ENCODE results near the gene ANO8.

ANO8 gene

DNA sequence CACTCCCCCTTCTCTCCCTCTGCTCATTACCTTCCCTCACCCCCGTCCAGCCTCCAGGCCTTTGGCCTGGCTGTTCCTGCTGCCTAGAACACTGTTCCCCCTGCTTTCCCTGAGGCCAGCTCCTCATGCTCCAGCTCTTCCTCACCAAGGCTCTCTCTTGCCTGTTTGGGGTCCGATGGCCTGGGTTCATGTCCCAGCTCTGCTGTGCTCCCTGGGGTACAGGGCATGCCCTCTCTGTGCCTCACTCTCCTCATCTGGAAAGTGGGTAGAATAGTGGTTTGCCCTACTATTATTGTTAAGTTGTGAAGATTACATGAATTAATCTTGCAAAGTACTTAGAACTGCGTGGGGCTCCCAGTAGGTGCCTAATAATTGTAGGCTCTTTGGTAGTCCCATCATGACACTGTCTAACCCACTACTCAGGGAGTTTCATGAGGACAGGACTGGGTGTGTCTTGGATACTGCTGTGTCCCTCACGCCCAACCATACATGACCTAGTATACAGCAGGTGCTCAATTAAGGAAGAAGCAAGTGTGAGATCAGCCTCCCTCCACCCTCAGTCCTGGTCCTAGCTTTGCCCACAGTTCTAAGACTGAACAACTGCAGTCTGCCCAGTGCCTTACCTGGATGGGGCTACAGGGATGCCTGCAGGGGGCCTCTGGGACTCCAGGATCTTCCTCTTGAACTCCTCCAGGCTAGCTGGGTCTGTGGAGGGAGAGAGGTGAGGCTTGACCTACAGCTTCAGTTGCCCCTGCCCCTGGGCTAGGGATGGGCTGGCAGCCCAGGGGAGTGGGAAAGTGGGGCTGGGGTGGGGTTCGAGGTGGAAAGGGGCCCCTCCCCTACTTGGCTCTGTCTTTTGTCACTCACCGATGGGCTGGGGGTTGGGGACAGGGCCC, 25.5 kb upstream of the ANO8 start:
- Histone ChIP-seq H3K4me3 (ENCODE audit: low read length in 2 of 2) (no peak overlapping the region), H3K36me3 (ENCODE audit: control insufficient read depth in 2 of 2, insufficient read depth in 2 of 2, low read length in 2 of 2) (no peaks in the 10 kb centered on the region), H3K4me1 (ENCODE audit: control insufficient read depth in 2 of 2, insufficient read depth in 2 of 2, low read length in 2 of 2) (no peaks in the 10 kb centered on the region), H3K9me3 (ENCODE audit: control insufficient read depth in 2 of 2, low read length in 2 of 2) (no peaks in the 10 kb centered on the region), H3K27me3 (ENCODE audit: control insufficient read depth in 2 of 2, insufficient read depth in 2 of 2, low read length in 2 of 2) (no peaks in the 10 kb centered on the region), H3K27ac (ENCODE audit: low read depth in 2 of 2, low read length in 2 of 2) (no peak overlapping the region), H3K9ac (ENCODE audit: low read depth in 1 of 2, low read length in 2 of 2) (no peak overlapping the region)

DNA sequence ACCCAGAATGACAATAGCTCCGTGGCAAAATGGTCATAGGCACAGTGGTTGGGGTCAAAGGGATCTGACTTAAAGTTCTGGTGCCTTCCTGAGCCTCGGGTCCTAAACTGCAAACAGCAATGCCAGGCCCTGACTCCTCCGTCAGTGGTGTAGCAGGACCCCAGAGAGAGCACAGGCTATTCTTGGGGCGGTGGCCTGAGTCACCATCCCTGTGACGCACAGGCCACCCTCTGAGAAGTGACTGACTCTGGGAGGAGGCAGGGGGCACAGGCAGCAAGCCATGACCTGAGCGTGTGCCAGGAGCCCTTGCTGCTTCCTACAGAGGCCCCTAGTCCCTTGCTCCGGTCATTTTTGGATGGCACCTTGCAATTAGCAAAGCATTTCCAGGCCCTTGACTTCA, 23.7 kb upstream of the ANO8 start:
- Histone ChIP-seq H3K4me3 (ENCODE audit: low read length in 2 of 2) (no peak overlapping the region), H3K27me3 (ENCODE audit: control insufficient read depth in 2 of 2, insufficient read depth in 2 of 2, low read length in 2 of 2) (no peaks in the 10 kb centered on the region), H3K9me3 (ENCODE audit: control insufficient read depth in 2 of 2, low read length in 2 of 2) (no peaks in the 10 kb centered on the region), H3K27ac (ENCODE audit: low read depth in 2 of 2, low read length in 2 of 2) (no peak overlapping the region), H3K4me1 (ENCODE audit: control insufficient read depth in 2 of 2, insufficient read depth in 2 of 2, low read length in 2 of 2) (no peaks in the 10 kb centered on the region), H3K9ac (ENCODE audit: low read depth in 1 of 2, low read length in 2 of 2) (no peak overlapping the region), H3K36me3 (ENCODE audit: control insufficient read depth in 2 of 2, insufficient read depth in 2 of 2, low read length in 2 of 2) (no peaks in the 10 kb centered on the region)

DNA sequence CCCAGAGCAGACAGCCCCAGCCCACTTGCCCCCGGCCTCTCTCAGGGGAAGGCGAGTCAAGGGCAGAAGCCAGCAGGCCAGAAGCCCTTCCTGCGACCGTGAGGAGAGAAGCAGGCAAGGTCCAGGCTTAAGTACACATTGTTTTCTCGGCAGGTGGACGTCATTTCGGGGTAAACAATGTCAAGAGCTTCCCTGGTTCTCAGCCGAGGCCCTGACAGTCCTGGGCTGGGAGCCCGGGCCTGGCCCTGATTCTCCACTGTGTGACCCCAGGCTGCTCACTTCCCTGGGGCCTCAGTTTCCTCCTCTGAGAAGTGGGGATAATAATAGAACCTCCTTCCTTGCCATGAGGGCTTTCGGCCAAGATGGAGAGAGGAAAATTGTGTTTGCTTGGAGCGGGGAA, 23.1 kb upstream of the ANO8 start:
- no peak overlapping the region for H3K4me3 ChIP-seq (ENCODE audit: low read length in 2 of 2)
- H3K36me3 ChIP-seq (ENCODE audit: control insufficient read depth in 2 of 2, insufficient read depth in 2 of 2, low read length in 2 of 2) = no peaks in the 10 kb centered on the region
- no peaks in the 10 kb centered on the region for H3K27me3 ChIP-seq (ENCODE audit: control insufficient read depth in 2 of 2, insufficient read depth in 2 of 2, low read length in 2 of 2)
- no peak overlapping the region for H3K27ac ChIP-seq (ENCODE audit: low read depth in 2 of 2, low read length in 2 of 2)
- H3K9me3 ChIP-seq (ENCODE audit: control insufficient read depth in 2 of 2, low read length in 2 of 2) = no peaks in the 10 kb centered on the region
- no peak overlapping the region for H3K9ac ChIP-seq (ENCODE audit: low read depth in 1 of 2, low read length in 2 of 2)
- no peaks in the 10 kb centered on the region for H3K4me1 ChIP-seq (ENCODE audit: control insufficient read depth in 2 of 2, insufficient read depth in 2 of 2, low read length in 2 of 2)

DNA sequence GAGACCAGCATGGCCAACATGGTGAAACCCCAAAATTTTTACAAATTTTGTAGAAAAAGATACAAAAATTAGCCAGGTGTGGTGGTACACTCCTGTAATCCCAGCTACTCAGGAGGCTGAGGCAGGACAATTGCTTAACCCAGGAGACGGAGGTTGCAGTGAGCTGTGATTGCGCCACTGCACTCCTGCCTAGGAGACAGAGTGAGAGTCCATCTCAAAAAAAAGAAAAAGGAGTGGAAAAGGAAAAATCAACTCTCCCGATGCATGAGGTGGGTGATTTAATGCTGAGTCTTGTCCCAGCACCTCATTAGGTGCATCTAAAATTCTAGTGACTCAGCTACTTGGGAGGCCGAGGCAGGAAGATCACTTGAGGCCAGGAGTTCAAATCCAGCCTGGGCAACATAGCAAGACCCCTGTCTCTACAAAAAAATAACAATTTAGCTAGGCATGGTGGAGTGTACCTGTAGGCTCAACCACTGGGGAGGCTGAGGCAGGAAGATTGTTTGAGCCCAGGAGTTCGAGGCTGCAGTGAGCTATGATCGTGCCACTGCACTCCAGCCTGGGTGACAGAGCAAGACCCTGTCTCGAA, 22.5 kb upstream of the ANO8 start:
- H3K27me3 ChIP-seq (ENCODE audit: control insufficient read depth in 2 of 2, insufficient read depth in 2 of 2, low read length in 2 of 2) = no peaks in the 10 kb centered on the region
- H3K9ac ChIP-seq (ENCODE audit: low read depth in 1 of 2, low read length in 2 of 2) = no peak overlapping the region
- H3K27ac ChIP-seq (ENCODE audit: low read depth in 2 of 2, low read length in 2 of 2) = no peak overlapping the region
- no peaks in the 10 kb centered on the region for H3K4me1 ChIP-seq (ENCODE audit: control insufficient read depth in 2 of 2, insufficient read depth in 2 of 2, low read length in 2 of 2)
- H3K36me3 ChIP-seq (ENCODE audit: control insufficient read depth in 2 of 2, insufficient read depth in 2 of 2, low read length in 2 of 2) = no peaks in the 10 kb centered on the region
- H3K9me3 ChIP-seq (ENCODE audit: control insufficient read depth in 2 of 2, low read length in 2 of 2) = no peaks in the 10 kb centered on the region
- H3K4me3 ChIP-seq (ENCODE audit: low read length in 2 of 2) = no peak overlapping the region

DNA sequence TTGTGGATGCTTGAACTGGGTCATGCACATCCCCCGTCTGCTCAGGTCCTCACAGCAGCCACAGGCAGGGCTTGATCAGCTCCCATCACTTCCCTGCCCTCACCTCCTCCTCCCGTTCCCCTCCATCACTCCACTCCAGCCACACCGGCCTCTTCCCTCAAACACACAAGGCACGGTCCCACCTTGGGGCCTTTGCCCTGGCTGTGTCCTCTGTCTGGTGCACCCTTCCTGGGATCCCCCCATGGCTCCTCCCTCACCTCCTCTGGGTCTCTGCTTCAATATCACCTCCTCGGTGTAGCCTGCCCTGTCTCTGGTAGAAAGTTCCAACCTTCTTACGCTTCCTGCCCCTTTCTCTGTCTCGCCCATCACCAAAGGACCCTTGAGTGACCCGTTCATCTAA, 18.7 kb upstream of the ANO8 start:
- Histone ChIP-seq H3K9ac (ENCODE audit: low read depth in 1 of 2, low read length in 2 of 2) (no peak overlapping the region), H3K4me3 (ENCODE audit: low read length in 2 of 2) (no peak overlapping the region), H3K27me3 (ENCODE audit: control insufficient read depth in 2 of 2, insufficient read depth in 2 of 2, low read length in 2 of 2) (peaks cover 5 to 6% of the 10 kb centered on the region in 2 donors), H3K4me1 (ENCODE audit: control insufficient read depth in 2 of 2, insufficient read depth in 2 of 2, low read length in 2 of 2) (peaks cover 0 to 3% of the 10 kb centered on the region in 2 donors), H3K9me3 (ENCODE audit: control insufficient read depth in 2 of 2, low read length in 2 of 2) (no peaks in the 10 kb centered on the region), H3K36me3 (ENCODE audit: control insufficient read depth in 2 of 2, insufficient read depth in 2 of 2, low read length in 2 of 2) (no peaks in the 10 kb centered on the region), H3K27ac (ENCODE audit: low read depth in 2 of 2, low read length in 2 of 2) (no peak overlapping the region)

DNA sequence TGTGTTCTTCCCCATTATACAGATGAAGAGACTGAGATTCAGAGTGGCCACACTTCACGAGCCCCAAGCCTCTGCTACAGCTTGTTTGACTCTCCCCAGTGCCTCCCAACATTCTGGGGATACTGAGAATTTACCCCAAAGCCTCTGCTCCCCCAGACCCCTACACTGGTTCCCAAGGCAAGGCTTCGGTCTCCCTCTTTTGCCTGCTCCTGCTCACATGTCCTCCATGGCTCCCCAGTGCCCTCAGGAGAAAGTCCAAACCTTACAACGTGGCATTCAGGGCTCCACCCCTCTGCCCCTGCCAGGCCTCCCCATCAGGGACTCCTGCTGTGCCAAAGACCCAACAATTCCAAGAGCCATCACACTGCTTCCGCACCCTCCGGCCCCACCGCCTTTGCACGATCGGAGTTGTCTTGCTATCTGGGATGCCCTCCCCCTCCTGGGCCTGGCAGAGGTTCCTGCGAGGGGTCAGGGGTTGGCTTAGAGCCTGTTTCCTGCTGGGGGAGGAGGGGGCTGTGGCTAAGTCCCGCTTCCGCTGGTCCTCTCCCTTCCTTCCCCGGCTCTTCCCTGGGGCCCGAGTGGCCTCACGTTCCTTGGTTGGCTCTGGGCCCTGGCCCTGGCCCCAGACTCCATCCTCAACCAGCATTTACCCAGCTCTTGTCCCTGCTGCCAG, 18.1 kb upstream of the ANO8 start:
- Histone ChIP-seq H3K36me3 (ENCODE audit: control insufficient read depth in 2 of 2, insufficient read depth in 2 of 2, low read length in 2 of 2) (no peaks in the 10 kb centered on the region), H3K27me3 (ENCODE audit: control insufficient read depth in 2 of 2, insufficient read depth in 2 of 2, low read length in 2 of 2) (peaks cover 5 to 6% of the 10 kb centered on the region in 2 donors), H3K9me3 (ENCODE audit: control insufficient read depth in 2 of 2, low read length in 2 of 2) (no peaks in the 10 kb centered on the region), H3K27ac (ENCODE audit: low read depth in 2 of 2, low read length in 2 of 2) (no peak overlapping the region), H3K9ac (ENCODE audit: low read depth in 1 of 2, low read length in 2 of 2) (no peak overlapping the region), H3K4me3 (ENCODE audit: low read length in 2 of 2) (no peak overlapping the region), H3K4me1 (ENCODE audit: control insufficient read depth in 2 of 2, insufficient read depth in 2 of 2, low read length in 2 of 2) (peaks cover 0 to 3% of the 10 kb centered on the region in 2 donors)

DNA sequence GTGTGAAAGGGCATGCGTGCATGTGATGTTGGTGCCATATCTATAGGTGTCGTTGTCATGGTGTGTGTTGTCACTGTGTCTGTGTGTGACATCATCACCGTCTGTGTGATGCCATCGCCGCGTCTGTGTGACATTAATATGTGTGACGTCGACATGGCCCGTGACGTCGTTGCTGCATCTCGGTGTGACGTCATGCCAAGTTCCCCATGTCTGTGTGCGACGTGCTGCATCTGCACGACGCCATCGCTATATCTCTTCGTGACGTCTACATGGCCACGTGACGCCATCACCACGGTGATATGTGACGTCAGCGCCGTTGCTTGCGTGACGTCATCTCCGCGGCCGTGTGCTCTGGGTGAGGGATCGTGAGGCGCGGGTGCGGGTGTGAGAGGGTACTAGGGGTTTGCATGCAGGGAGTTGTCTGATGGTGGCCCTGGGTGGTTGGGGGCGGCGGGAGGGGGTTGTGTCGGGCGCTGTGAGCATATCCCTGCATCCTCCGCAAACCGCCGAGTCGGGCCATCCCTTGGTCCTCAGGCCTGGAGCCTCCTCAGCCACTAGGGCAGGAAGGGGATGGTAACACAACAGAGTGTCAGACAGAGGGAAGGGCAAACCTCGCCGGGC, 17.3 kb upstream of the ANO8 start:
- H3K36me3 ChIP-seq (ENCODE audit: control insufficient read depth in 2 of 2, insufficient read depth in 2 of 2, low read length in 2 of 2) = no peaks in the 10 kb centered on the region
- H3K27me3 ChIP-seq (ENCODE audit: control insufficient read depth in 2 of 2, insufficient read depth in 2 of 2, low read length in 2 of 2) = peaks cover 5 to 6% of the 10 kb centered on the region in 2 donors
- H3K9ac ChIP-seq (ENCODE audit: low read depth in 1 of 2, low read length in 2 of 2) = no peak overlapping the region
- H3K27ac ChIP-seq (ENCODE audit: low read depth in 2 of 2, low read length in 2 of 2) = no peak overlapping the region
- no peak overlapping the region for H3K4me3 ChIP-seq (ENCODE audit: low read length in 2 of 2)
- H3K9me3 ChIP-seq (ENCODE audit: control insufficient read depth in 2 of 2, low read length in 2 of 2) = no peaks in the 10 kb centered on the region
- H3K4me1 ChIP-seq (ENCODE audit: control insufficient read depth in 2 of 2, insufficient read depth in 2 of 2, low read length in 2 of 2) = peaks cover 0 to 3% of the 10 kb centered on the region in 2 donors

DNA sequence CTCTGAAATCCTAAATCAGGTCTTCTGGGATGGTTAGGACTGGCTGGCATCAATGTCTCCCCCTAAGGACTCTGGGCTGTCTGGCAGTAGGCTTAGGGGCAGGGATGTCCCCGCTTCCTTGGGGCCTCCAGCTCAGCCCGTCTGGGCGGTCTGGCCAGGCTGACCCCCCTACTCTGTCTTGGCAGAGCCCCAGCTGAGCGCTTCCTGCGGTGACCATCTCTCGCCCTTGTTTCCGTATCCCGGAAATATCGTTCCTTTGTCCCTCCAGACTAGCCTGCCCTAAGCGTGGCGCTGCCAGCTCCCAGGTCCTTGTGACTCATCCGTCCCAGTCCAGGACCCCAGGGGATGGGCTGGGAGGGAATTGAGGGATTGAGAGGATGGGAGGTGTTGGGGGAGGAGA, 14.0 kb upstream of the ANO8 start:
- Histone ChIP-seq H3K4me1 (ENCODE audit: control insufficient read depth in 2 of 2, insufficient read depth in 2 of 2, low read length in 2 of 2) (peaks cover 0 to 3% of the 10 kb centered on the region in 2 donors), H3K4me3 (ENCODE audit: low read length in 2 of 2) (no peak overlapping the region), H3K9ac (ENCODE audit: low read depth in 1 of 2, low read length in 2 of 2) (no peak overlapping the region)

DNA sequence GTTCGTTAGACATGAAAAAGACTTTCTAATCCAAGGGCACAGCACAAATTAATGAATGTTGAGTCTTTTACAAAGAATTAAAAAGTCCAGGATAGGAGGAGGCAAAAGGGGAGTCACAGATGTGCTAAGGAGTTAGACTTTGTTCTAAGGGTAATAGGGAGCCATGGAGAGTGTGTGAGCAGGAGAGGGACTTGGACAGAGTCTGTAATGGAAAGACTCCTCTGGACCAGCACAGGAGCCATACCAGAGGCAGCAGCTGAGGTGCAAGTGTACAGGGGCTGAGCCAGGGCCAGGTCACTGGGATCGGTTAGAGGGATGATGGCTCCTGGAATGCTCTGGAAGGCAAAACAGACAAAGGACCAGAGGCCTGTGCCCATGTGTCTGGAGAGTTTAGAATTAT, 13.2 kb upstream of the ANO8 start:
- Histone ChIP-seq H3K9me3 (ENCODE audit: control insufficient read depth in 2 of 2, low read length in 2 of 2) (no peaks in the 10 kb centered on the region), H3K27ac (ENCODE audit: low read depth in 2 of 2, low read length in 2 of 2) (no peak overlapping the region), H3K27me3 (ENCODE audit: control insufficient read depth in 2 of 2, insufficient read depth in 2 of 2, low read length in 2 of 2) (peaks cover 5 to 6% of the 10 kb centered on the region in 2 donors), H3K36me3 (ENCODE audit: control insufficient read depth in 2 of 2, insufficient read depth in 2 of 2, low read length in 2 of 2) (no peaks in the 10 kb centered on the region), H3K4me1 (ENCODE audit: control insufficient read depth in 2 of 2, insufficient read depth in 2 of 2, low read length in 2 of 2) (peaks cover 0 to 3% of the 10 kb centered on the region in 2 donors), H3K9ac (ENCODE audit: low read depth in 1 of 2, low read length in 2 of 2) (no peak overlapping the region), H3K4me3 (ENCODE audit: low read length in 2 of 2) (no peak overlapping the region)

More for the DNA sequence above, 14.0 kb upstream of the ANO8 start:
- H3K27me3 ChIP-seq (ENCODE audit: control insufficient read depth in 2 of 2, insufficient read depth in 2 of 2, low read length in 2 of 2) = peaks cover 5 to 6% of the 10 kb centered on the region in 2 donors
- H3K27ac ChIP-seq (ENCODE audit: low read depth in 2 of 2, low read length in 2 of 2) = peak overlapping the region in 1 of 2 donors; percentile 31
- no peaks in the 10 kb centered on the region for H3K36me3 ChIP-seq (ENCODE audit: control insufficient read depth in 2 of 2, insufficient read depth in 2 of 2, low read length in 2 of 2)
- no peaks in the 10 kb centered on the region for H3K9me3 ChIP-seq (ENCODE audit: control insufficient read depth in 2 of 2, low read length in 2 of 2)

DNA sequence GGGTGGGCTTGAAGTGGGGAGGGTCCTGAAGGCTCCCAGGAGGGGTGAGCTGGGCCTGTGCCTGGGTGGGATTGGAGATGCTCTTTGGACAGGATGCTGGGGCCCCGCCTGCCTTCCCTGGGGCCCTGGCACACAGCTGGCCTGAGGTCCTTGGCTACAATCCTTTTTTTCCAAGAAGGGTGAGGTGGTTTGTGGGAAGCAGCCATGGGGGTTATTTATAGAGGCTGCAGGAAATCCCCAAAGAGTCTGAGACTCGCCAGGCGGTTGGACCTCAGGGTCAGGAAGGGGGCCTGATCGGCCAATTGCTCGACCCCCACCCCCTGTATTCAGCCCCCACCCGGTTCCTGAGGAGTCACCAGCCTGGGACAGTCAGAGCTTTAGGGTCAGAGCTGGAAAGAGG, 12.7 kb upstream of the ANO8 start:
- no peaks in the 10 kb centered on the region for H3K36me3 ChIP-seq (ENCODE audit: control insufficient read depth in 2 of 2, insufficient read depth in 2 of 2, low read length in 2 of 2)
- no peaks in the 10 kb centered on the region for H3K9me3 ChIP-seq (ENCODE audit: control insufficient read depth in 2 of 2, low read length in 2 of 2)
- H3K27me3 ChIP-seq (ENCODE audit: control insufficient read depth in 2 of 2, insufficient read depth in 2 of 2, low read length in 2 of 2) = peaks cover 5 to 6% of the 10 kb centered on the region in 2 donors
- H3K4me1 ChIP-seq (ENCODE audit: control insufficient read depth in 2 of 2, insufficient read depth in 2 of 2, low read length in 2 of 2) = peaks cover 0 to 3% of the 10 kb centered on the region in 2 donors
- H3K9ac ChIP-seq (ENCODE audit: low read depth in 1 of 2, low read length in 2 of 2) = no peak overlapping the region
- H3K4me3 ChIP-seq (ENCODE audit: low read length in 2 of 2) = no peak overlapping the region
- no peak overlapping the region for H3K27ac ChIP-seq (ENCODE audit: low read depth in 2 of 2, low read length in 2 of 2)

Data from mucosa of rectum (tissue), 2 donors.